ENCODE data around the gene MANBA. TPM values are rescaled to one million over a fixed set of nuclear protein-coding genes. Genes with fewer than 3 reads are reported as not detected.
A peak's percentile ranks its signal among the peaks of the same experiment; 100 is the strongest.

Gene MANBA
- total and polyA plus RNA-seq, 12 donors: 8.9 to 47.7 (median 27.7) TPM

GRCh38 chr4:102678695-102679335 is 82.0 kb downstream of the MANBA start:
- Histone ChIP-seq H3K4me1 (peaks cover 0 to 10% (median 3%) of the 10 kb centered on the region in 9 donors), H3K9me3 (peaks cover 0 to 5% (median 0%) of the 10 kb centered on the region in 11 donors), H3K36me3 (peaks cover 0 to 43% (median 4%) of the 10 kb centered on the region in 9 donors), H3K4me3 (no peak overlapping the region), H3K27me3 (no peaks in the 10 kb centered on the region), H3K27ac (no peak overlapping the region)
- intact Hi-C loops (cut with DNase I): no loop called here
- TF ChIP-seq, protein P1, sequence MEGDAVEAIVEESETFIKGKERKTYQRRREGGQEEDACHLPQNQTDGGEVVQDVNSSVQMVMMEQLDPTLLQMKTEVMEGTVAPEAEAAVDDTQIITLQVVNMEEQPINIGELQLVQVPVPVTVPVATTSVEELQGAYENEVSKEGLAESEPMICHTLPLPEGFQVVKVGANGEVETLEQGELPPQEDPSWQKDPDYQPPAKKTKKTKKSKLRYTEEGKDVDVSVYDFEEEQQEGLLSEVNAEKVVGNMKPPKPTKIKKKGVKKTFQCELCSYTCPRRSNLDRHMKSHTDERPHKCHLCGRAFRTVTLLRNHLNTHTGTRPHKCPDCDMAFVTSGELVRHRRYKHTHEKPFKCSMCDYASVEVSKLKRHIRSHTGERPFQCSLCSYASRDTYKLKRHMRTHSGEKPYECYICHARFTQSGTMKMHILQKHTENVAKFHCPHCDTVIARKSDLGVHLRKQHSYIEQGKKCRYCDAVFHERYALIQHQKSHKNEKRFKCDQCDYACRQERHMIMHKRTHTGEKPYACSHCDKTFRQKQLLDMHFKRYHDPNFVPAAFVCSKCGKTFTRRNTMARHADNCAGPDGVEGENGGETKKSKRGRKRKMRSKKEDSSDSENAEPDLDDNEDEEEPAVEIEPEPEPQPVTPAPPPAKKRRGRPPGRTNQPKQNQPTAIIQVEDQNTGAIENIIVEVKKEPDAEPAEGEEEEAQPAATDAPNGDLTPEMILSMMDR (IDR thresholded peaks at IDR 0.05): no peak
- ATAC-seq (no peak), DNase-seq (no peak)
- WGBS, 2 donors: 46 to 57% methylated on average over 4 of the region's 4 CpGs

DNA sequence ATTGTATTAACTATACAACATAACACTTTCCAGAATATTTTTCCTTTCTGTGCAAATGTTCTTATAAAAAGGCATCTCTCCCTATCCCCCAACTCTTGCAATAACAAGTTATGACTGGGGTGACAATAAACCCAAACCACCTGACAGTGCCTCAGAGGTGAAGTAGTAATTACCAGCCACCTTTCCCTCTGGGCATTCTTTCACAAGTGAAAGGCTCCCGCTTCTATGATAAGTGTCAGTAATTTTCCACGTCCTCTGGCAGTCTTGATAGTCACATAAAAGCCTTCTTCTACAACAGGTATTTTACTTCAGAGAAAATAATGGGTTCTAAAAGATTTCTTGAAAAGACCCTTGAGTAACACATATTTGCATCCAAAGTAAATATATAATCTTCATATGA is 82.7 kb downstream of the MANBA start:
- Histone ChIP-seq H3K9me3 (peaks cover 0 to 5% (median 0%) of the 10 kb centered on the region in 11 donors), H3K27me3 (no peaks in the 10 kb centered on the region), H3K36me3 (peaks cover 0 to 48% (median 4%) of the 10 kb centered on the region in 9 donors), H3K4me3 (no peak overlapping the region), H3K27ac (no peak overlapping the region), H3K4me1 (peaks cover 0 to 10% (median 3%) of the 10 kb centered on the region in 9 donors)
- intact Hi-C loops (cut with DNase I): no loop called here
- ATAC-seq (no peak), DNase-seq (no peak)
- TF ChIP-seq, protein P1 (IDR thresholded peaks at IDR 0.05): no peak
- 54 to 71% methylated on average over 2 of the region's 2 CpGs for WGBS, 2 donors

GRCh38 chr4:102675141-102675540 is 85.6 kb downstream of the MANBA start:
- intact Hi-C loops (cut with DNase I): no loop called here
- no peak for DNase-seq
- peaks cover 0 to 12% (median 3%) of the 10 kb centered on the region in 9 donors for H3K4me1 ChIP-seq
- ATAC-seq: peak in 7 of 8 donors; percentile 34 to 96 (median 84)
- no peak overlapping the region for H3K4me3 ChIP-seq
- peak overlapping the region in 5 of 10 donors; percentile 22 to 62 (median 38) for H3K27ac ChIP-seq
- H3K36me3 ChIP-seq: peaks cover 0 to 41% (median 0%) of the 10 kb centered on the region in 9 donors
- TF ChIP-seq, protein P1 (IDR thresholded peaks at IDR 0.05): no peak
- H3K9me3 ChIP-seq: no peaks in the 10 kb centered on the region
- H3K27me3 ChIP-seq: no peaks in the 10 kb centered on the region
- 30 to 40% methylated on average over 1 of the region's 1 CpG for WGBS, 2 donors

- Histone ChIP-seq H3K4me3 (no peak overlapping the region), H3K27me3 (no peaks in the 10 kb centered on the region), H3K4me1 (peaks cover 0 to 13% (median 0%) of the 10 kb centered on the region in 9 donors), H3K36me3 (peaks cover 0 to 88% (median 4%) of the 10 kb centered on the region in 9 donors), H3K9me3 (no peaks in the 10 kb centered on the region), H3K27ac (no peak overlapping the region)
- ATAC-seq (no peak), DNase-seq (no peak)
- intact Hi-C loops (cut with DNase I): no loop called here
- TF ChIP-seq, protein P1 (IDR thresholded peaks at IDR 0.05): no peak
- 57 to 73% methylated on average over 1 of the region's 1 CpG for WGBS, 2 donors
These were observed 93.8 kb downstream of the MANBA start for GRCh38 chr4:102667001-102667400.

Measured in heart right ventricle (tissue), 16 donors.